ENCODE data around the gene CDH13.

CDH13 gene

GRCh38 chr16:83742124-83742899 lies 1115.5 kb downstream of the CDH13 start:
- DNase-seq = no peak

GRCh38 chr16:83743241-83743640 lies 1116.5 kb downstream of the CDH13 start:
- no peak for DNase-seq

- DNase-seq = no peak
Measured at GRCh38 chr16:83743720-83744119, 1117.0 kb downstream of the CDH13 start.

GRCh38 chr16:83744441-83744981 lies 1117.7 kb downstream of the CDH13 start:
- peak; percentile 89 for DNase-seq

GRCh38 chr16:83746611-83747010 lies 1119.8 kb downstream of the CDH13 start:
- DNase-seq = no peak

- DNase-seq = no peak
Measured at GRCh38 chr16:83747936-83748335, 1121.2 kb downstream of the CDH13 start.

- DNase-seq = no peak
Measured at GRCh38 chr16:83755391-83755790, 1128.6 kb downstream of the CDH13 start.

GRCh38 chr16:83762141-83762991 lies 1135.6 kb downstream of the CDH13 start:
- no peak for DNase-seq

GRCh38 chr16:83762992-83763358 lies 1136.2 kb downstream of the CDH13 start:
- no peak for DNase-seq

- DNase-seq = no peak
Measured at GRCh38 chr16:83768986-83769385, 1142.2 kb downstream of the CDH13 start.

- DNase-seq = no peak
Measured at GRCh38 chr16:83769397-83770008, 1142.7 kb downstream of the CDH13 start.

- DNase-seq = no peak
Measured at GRCh38 chr16:83771306-83771942, 1144.7 kb downstream of the CDH13 start.

GRCh38 chr16:83772806-83773205 lies 1146.0 kb downstream of the CDH13 start:
- no peak for DNase-seq

- DNase-seq = no peak
Measured at GRCh38 chr16:83774066-83774465, 1147.3 kb downstream of the CDH13 start.

- no peak for DNase-seq
Measured at GRCh38 chr16:83776944-83777343, 1150.2 kb downstream of the CDH13 start.

GRCh38 chr16:83779886-83780285 lies 1153.1 kb downstream of the CDH13 start:
- no peak for DNase-seq

- no peak for DNase-seq
Measured at GRCh38 chr16:83785455-83785854, 1158.7 kb downstream of the CDH13 start.

- DNase-seq = no peak
Measured at GRCh38 chr16:83789642-83790401, 1163.1 kb downstream of the CDH13 start.

GRCh38 chr16:83791916-83792315 lies 1165.1 kb downstream of the CDH13 start:
- DNase-seq = no peak

GRCh38 chr16:83792391-83792790 lies 1165.6 kb downstream of the CDH13 start:
- DNase-seq = no peak

GRCh38 chr16:83793179-83793578 lies 1166.4 kb downstream of the CDH13 start:
- DNase-seq = no peak
